H54 (cell line): ENCODE measurements around the gene HIVEP3.

Experiments
- DNase-seq: peaks from one replicate; pipeline ENCODE4 v3.0.0; 2011; ENCODE audit warnings: low spot score, mixed read lengths; ENCODE audit not compliant: insufficient read length
- FAIRE-seq: peaks from 3 replicates; lab custom pipeline; 2011; peaks lifted over from hg19 to GRCh38; lab: Jason Lieb, UNC
- POLR2A ChIP-seq: IDR thresholded peaks from 2 replicates; pipeline ENCODE4 v1.6.1; 2011; ENCODE audit warnings: low read depth, mild to moderate bottlenecking, low read length

Gene HIVEP3

DNA sequence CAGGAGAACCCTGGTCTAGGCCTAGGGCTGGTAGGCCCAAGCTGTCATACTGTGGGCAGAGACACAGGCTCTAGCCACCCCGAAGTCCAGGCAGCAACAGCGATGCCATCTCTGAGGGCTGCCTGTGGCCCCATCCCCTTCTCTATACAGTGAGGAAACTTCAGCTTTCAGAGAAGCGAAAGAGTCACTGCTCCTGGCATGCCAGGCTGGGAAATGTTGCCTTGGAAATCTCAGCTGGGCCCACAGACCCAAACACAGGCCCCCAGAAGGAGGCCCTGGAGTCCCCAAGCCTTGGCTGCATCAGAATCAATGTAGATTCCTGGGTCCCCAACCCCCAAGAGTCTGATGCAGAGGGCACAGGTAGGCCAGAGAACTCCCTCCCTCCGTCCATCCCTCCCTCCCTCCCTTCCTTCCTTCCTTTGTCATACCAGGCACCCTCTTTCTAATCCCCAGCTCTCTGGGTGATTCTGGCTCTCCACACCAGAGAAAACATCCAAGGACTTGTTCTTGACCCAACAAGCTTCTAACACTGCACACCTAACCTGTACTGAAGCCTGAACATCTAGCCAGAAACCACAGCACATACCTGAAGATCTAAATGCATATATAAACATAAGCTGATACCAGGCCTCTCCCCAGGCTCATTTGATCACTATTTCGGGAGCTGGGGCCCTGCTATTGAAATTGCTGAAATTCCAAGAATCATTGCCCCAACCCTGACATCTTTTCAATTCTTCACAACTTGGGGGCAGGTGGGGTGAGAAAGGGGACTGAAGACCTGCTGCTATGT is 291.0 kb downstream of the HIVEP3 start:
- no peak for FAIRE-seq
- no peak for DNase-seq
- TF ChIP-seq POLR2A, result no peak

GRCh38 chr1:41626616-41627375 is 291.9 kb downstream of the HIVEP3 start:
- DNase-seq (peak; percentile 85), FAIRE-seq (no peak)
- peak; percentile 32 for TF ChIP-seq POLR2A

DNA sequence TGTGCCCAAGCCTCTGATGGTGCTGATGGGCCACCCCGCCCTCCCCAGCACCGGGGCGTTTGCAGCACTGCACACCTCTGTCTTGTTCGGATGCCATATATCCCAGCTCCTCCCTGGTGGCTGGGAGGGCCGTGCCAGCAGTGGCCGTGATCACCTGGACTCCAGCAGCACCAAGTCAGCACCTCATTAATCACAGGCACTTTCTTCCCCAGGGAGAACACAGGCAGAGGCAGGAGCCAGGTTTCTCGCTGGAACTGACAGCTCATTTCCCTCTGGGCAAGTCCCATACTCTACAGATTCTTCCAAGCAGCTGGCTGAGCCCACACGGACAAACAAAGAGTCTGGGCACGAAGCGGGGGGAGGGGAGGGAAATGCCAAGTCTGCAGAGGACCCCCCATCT is 292.6 kb downstream of the HIVEP3 start:
- TF ChIP-seq POLR2A, result no peak
- FAIRE-seq, result no peak
- peak; percentile 57 for DNase-seq

GRCh38 chr1:41623736-41624135 is 295.0 kb downstream of the HIVEP3 start:
- no peak for FAIRE-seq
- no peak for DNase-seq
- no peak for TF ChIP-seq POLR2A

DNA sequence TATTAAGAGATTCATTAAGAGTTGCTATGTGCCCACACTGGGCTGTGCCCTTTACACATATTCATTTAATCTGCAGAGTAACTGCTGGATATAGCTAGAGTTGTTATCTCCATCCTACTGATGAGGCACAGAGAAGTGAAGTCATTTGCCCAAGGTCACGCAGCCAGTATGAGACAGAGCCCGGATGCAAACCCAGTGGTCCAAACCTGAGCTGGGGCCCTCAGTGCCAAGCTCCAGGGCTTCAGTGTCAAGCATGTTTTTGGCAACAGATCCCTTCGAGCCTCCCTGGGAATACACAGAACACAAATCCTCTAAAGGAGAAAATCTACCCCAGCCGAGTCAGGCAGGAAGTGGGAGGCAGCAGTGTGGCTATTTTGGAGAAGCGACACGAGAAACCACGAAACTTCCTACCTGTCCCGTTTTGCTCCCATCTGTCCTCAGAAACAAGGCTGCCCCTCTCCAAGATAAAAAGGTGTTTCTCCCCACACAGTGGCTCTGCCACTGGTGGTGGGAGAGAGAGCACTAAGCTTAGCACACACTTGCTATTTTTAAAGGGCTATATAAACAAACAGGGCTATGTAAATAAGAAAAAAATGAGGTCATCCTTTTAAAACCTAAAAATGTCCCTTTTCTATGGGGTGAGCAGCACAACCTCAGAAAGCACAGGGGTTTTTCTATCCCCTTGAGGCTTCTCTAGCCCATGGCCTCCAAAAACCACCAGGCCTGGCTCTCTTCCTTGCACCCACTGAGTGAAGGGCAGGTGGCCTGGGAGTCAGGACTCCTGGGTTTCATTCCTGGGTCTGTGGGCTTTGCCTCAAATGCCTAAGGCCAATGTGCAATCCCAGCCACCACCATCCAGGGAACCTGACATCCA is 295.6 kb downstream of the HIVEP3 start:
- DNase-seq (no peak), FAIRE-seq (no peak)
- no peak for TF ChIP-seq POLR2A

- no peak for DNase-seq
- FAIRE-seq, result no peak
- no peak for TF ChIP-seq POLR2A
Observed at GRCh38 chr1:41622402-41622801, 296.3 kb downstream of the HIVEP3 start.

GRCh38 chr1:41621791-41622190 is 296.9 kb downstream of the HIVEP3 start:
- FAIRE-seq (no peak), DNase-seq (no peak)
- no peak for TF ChIP-seq POLR2A

GRCh38 chr1:41621256-41621655 is 297.5 kb downstream of the HIVEP3 start:
- no peak for TF ChIP-seq POLR2A
- FAIRE-seq, result no peak
- DNase-seq, result no peak

GRCh38 chr1:41620365-41621169 is 298.2 kb downstream of the HIVEP3 start:
- no peak for FAIRE-seq
- TF ChIP-seq POLR2A, result no peak

GRCh38 chr1:41619511-41620364 is 299.0 kb downstream of the HIVEP3 start:
- no peak for TF ChIP-seq POLR2A
- peak; percentile 47 for DNase-seq

More at GRCh38 chr1:41620365-41621169, 298.2 kb downstream of the HIVEP3 start:
- DNase-seq, result no peak

GRCh38 chr1:41618871-41619270 is 299.9 kb downstream of the HIVEP3 start:
- TF ChIP-seq POLR2A, result no peak
- no peak for DNase-seq
- FAIRE-seq, result no peak

More at GRCh38 chr1:41619511-41620364, 299.0 kb downstream of the HIVEP3 start:
- FAIRE-seq, result no peak
